ENCODE data around the gene CAST.

GRCh38 chr5:96714951-96715451 is 52.8 kb downstream of the CAST start:
- TF ChIP-seq EZH2 (IDR thresholded peaks at IDR 0.05; ENCODE audit: borderline replicate concordance, low read depth, low read length, severe bottlenecking) (no peak), CTCF (IDR thresholded peaks at IDR 0.05; ENCODE audit: borderline replicate concordance, extremely low read depth, low read length, poor library complexity, severe bottlenecking) (no peak)

Data from DND-41 (cell line).